ENCODE measurements around the gene DLG1.
"Not testable (repeated sequence)": the region's sequence is repeated elsewhere in the genome, so short reads cannot be mapped to it uniquely, and the experiment has no call there.

Gene DLG1

DNA sequence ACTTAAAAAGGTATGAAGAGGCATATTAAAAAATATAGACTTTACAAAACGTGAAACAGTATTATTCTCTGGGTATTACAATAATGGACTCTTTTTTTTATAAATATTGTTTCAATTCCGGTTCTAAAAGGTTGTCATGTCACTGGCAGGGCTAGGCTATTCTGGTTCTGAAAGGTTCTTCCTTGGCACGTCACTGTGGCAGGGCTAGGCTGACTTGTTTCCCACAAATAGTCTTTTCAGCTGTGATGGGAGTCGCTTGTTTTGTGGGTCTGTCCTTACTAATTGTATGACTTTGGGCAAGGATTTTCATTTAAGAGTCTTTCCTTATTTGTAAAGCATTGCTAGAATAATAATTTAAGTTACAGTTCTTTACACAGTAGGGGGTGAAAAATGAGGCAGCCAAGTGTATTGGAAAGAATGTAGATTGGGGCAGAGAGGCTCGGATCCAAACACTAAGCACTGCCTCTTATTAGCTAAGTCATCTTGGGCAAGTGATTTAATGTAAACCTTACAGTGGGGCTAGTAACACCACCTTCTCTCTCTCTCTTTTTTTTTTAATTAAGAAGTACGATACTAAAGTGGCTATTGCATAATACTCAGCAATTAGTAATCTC lies 256.4 kb downstream of the DLG1 start:
- TF ChIP-seq, protein P1, sequence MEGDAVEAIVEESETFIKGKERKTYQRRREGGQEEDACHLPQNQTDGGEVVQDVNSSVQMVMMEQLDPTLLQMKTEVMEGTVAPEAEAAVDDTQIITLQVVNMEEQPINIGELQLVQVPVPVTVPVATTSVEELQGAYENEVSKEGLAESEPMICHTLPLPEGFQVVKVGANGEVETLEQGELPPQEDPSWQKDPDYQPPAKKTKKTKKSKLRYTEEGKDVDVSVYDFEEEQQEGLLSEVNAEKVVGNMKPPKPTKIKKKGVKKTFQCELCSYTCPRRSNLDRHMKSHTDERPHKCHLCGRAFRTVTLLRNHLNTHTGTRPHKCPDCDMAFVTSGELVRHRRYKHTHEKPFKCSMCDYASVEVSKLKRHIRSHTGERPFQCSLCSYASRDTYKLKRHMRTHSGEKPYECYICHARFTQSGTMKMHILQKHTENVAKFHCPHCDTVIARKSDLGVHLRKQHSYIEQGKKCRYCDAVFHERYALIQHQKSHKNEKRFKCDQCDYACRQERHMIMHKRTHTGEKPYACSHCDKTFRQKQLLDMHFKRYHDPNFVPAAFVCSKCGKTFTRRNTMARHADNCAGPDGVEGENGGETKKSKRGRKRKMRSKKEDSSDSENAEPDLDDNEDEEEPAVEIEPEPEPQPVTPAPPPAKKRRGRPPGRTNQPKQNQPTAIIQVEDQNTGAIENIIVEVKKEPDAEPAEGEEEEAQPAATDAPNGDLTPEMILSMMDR (IDR thresholded peaks at IDR 0.05; ENCODE audit: low read depth, low read length, missing control alignments): no peak
- H3K4me3 ChIP-seq (ENCODE audit: low read depth, low read length): no peak overlapping the region
- in situ Hi-C loops (cut with HindIII; ENCODE audit: low sequenced_read_pairs): no loop called here
- DNase-seq (ENCODE audit: low read depth): peak; percentile 37

GRCh38 chr3:197040658-197041057 lies 257.8 kb downstream of the DLG1 start:
- DNase-seq (ENCODE audit: low read depth): no peak
- in situ Hi-C loops (cut with HindIII; ENCODE audit: low sequenced_read_pairs): no loop called here
- TF ChIP-seq, protein P1 (IDR thresholded peaks at IDR 0.05; ENCODE audit: low read depth, low read length, missing control alignments): no peak
- no peak overlapping the region for H3K4me3 ChIP-seq (ENCODE audit: low read depth, low read length)

DNA sequence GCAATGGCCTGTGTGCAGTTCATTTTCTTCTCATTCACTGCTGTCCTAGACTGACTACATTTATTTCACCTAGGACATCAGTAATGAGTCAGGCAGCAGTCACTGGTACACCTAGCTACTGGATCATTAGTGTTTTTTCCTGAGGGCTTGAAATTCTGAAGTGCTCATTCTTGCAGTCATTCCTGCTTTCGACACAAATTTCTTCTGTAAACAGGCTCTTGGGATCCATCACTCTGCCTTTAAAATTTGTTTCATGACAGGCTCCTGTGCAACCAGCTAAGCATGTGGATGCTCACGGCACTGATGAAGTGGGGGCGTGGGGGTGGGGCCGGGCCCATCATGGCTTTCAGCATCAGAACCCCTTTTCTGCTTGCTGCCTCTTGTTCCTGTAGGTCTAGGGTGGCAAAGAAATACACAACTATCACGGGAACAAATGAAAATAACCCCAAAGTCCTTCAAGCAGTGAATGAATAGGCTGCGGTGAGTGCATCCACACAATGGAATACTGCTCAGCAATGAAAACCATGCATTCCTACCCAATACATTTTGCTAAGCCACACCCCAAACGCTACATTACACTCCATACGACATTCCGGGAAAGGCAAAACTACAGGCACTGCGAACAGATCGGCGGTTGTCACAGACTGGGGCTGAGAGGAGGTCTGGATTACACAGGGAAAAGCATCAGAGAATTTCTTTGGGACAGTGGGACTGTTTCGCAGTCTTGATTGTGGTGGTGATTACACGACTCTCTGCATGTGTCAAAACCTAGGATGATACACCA lies 259.5 kb downstream of the DLG1 start:
- TF ChIP-seq, protein P1 (IDR thresholded peaks at IDR 0.05; ENCODE audit: low read depth, low read length, missing control alignments): no peak
- no peak overlapping the region for H3K4me3 ChIP-seq (ENCODE audit: low read depth, low read length)
- no peak for DNase-seq (ENCODE audit: low read depth)
- in situ Hi-C loops (cut with HindIII; ENCODE audit: low sequenced_read_pairs): loop anchor here (5.0 kb wide), 1 partner anchor 98 kb away; no protein-coding TSS in a partner anchor

DNA sequence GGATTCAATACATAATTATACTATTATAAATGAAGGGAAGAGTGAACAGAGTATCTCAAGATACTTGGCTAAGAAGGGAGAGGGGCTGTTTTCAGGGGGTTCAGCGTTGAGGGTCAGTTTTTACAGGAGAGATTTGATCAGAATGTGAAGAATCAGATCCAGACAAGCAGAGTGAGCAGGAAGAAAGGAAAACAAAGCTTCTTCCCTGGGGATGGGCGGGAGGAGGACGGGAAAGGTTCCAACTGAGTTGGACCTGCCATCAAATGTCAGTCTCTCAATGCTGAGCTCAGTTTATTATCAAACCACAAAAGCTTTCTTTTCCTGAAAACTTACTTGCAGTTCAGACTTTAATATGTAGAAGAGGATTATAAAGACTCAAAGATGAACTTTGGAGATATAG lies 262.8 kb downstream of the DLG1 start:
- TF ChIP-seq, protein P1 (IDR thresholded peaks at IDR 0.05; ENCODE audit: low read depth, low read length, missing control alignments): no peak
- no peak overlapping the region for H3K4me3 ChIP-seq (ENCODE audit: low read depth, low read length)
- in situ Hi-C loops (cut with HindIII; ENCODE audit: low sequenced_read_pairs): loop anchor here (5.0 kb wide), 1 partner anchor 102 kb away; no protein-coding TSS in a partner anchor
- DNase-seq (ENCODE audit: low read depth): no peak

- DNase-seq (ENCODE audit: low read depth); H3K4me3 ChIP-seq (ENCODE audit: low read depth, low read length): not testable (repeated sequence)
- in situ Hi-C loops (cut with HindIII; ENCODE audit: low sequenced_read_pairs): loop anchor here (5.0 kb wide), 1 partner anchor 103 kb away; no protein-coding TSS in a partner anchor
Observed at GRCh38 chr3:197034778-197035177, 263.6 kb downstream of the DLG1 start.

DNA sequence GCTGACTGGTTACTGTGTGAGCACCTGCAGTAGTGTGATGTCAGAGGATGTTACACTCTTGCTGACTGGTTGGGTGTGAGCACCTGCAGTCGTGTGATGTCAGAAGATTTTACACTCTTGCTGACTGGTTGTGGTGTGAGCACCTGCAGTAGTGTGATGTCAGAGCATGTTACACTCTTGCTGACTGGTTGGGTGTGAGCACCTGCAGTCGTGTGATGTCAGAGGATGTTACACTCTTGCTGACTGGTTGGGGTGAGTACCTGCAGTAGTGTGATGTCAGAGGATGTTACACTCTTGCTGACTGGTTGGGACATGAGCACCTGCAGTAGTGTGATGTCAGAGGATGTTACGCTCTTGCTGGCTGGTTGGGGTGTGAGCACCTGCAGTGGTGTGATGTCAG lies 264.6 kb downstream of the DLG1 start:
- DNase-seq (ENCODE audit: low read depth); H3K4me3 ChIP-seq (ENCODE audit: low read depth, low read length); in situ Hi-C loops (cut with HindIII; ENCODE audit: low sequenced_read_pairs): not testable (repeated sequence)

- TF ChIP-seq, protein P1 (IDR thresholded peaks at IDR 0.05; ENCODE audit: low read depth, low read length, missing control alignments): no peak
- in situ Hi-C loops (cut with HindIII; ENCODE audit: low sequenced_read_pairs): no loop called here
- H3K4me3 ChIP-seq (ENCODE audit: low read depth, low read length): no peak overlapping the region
- DNase-seq (ENCODE audit: low read depth): peak; percentile 77
Observed at GRCh38 chr3:197031315-197032285, 266.8 kb downstream of the DLG1 start.
